Mucosa of descending colon (tissue), 3 donors: ENCODE measurements around the gene TBX15. TPM values are rescaled to one million over a fixed set of nuclear protein-coding genes. Genes with fewer than 3 reads are reported as not detected.

ENCODE experiments used
- ATAC-seq: fragments of 200-7000 bp; cut with Tn5 transposase; one replicate; pipeline ENCODE4 v1.9.1; 2020; ENCODE audit warnings: mild to moderate bottlenecking, moderate library complexity
- DNase-seq, 3 donors: peaks; one replicate each; pipeline ENCODE4 v3.0.0-alpha.2; 2020
- H3K36me3 ChIP-seq: fragments of 200-600 bp; one replicate; pipeline ENCODE4 v1.8.0; 2021; ENCODE audit warnings: low read depth, mild to moderate bottlenecking
- H3K4me1 ChIP-seq: fragments of 200-600 bp; one replicate; pipeline ENCODE4 v1.8.0; 2021; ENCODE audit warnings: low read depth, mild to moderate bottlenecking
- H3K4me3 ChIP-seq: fragments of 200-600 bp; one replicate; pipeline ENCODE4 v1.8.0; 2021; ENCODE audit warnings: mild to moderate bottlenecking
- H3K9me3 ChIP-seq: fragments of 200-600 bp; one replicate; pipeline ENCODE4 v1.8.0; 2021; ENCODE audit warnings: mild to moderate bottlenecking
- CTCF ChIP-seq: fragments of 200-600 bp; IDR thresholded peaks from one replicate; pipeline ENCODE4 v1.8.0; 2022; ENCODE audit warnings: antibody characterized with exemption, mild to moderate bottlenecking
- intact Hi-C, 2 donors: fragments of 100-400 bp; cut with DNase I in 1 of 2; cut with micrococcal nuclease in 1 of 2; formaldehyde crosslinking; loops; one replicate each; pipeline versions ENCODE4 v1.11.0 to v1.11.1; 2022; cut with DNase I, micrococcal nuclease
- total RNA-seq, 3 donors: library from RNA; stranded (reverse); fragmentation: NEBNext Ultra II Directional in 2 of 3; extraction: Animal tissue kit (Norgen Biotek cat#: 25700) in 2 of 3; gene quantifications; one replicate each; pipeline versions ENCODE4 v1.2.1 to v1.2.4, GENCODE V29; 2021 to 2023
- donor health status: DM: no; HTN: no; CAD: no; lungs with moderate emphysema.
- donor health status: DM: no; HTN: no; CAD: no.
- donor health status: DM: no; HTN: yes; CAD: no.

TBX15 gene
- total RNA-seq, 3 donors from 2014 or later = not detected

GRCh38 chr1:118931876-118932275 lies 56.3 kb downstream of the TBX15 start:
- DNase-seq (no peak), ATAC-seq (no peak)
- Histone ChIP-seq H3K9me3 (no peaks in the 10 kb centered on the region), H3K4me1 (no peaks in the 10 kb centered on the region), H3K36me3 (no peaks in the 10 kb centered on the region), H3K4me3 (no peak overlapping the region)
- intact Hi-C loops = no loop called here
- TF ChIP-seq CTCF = no peak

DNA sequence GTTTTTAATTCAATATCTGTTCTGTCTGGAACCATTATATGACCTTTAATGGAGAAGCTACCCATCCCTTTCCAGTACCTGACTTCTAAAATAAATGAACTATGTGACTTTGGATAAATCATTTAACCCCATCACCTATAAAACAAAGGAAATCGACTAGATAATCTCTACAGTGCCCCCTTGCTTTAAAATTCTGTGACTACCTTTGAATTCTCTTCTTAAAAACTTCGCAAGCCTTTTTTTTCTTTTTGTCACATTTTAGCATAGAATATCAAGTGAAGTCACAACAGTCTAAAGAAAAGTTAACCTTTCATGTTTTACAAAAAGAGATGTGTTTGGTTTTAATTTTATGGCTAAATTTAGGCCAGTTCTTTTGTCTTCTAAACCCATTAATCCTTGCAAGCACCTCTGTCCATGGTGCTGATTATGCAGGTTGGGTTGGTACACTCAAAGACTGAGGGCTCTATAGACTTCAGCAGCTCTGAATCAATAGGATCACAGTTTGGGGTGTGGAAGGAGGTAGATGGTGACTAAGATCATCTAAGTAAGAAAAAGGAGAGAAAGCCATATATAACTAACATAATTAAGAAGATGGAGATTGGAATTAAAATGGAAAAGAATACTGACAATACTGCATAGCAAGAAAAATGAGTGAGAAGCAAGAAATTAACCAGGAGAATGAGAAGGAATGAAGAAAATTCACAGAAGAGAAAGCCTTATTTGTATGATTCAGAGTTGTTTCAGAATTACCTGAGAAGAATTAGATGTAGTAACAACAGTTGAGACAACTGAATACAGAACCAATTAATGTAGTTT lies 59.2 kb downstream of the TBX15 start:
- Histone ChIP-seq H3K9me3 (no peaks in the 10 kb centered on the region), H3K4me3 (no peak overlapping the region), H3K4me1 (no peaks in the 10 kb centered on the region), H3K36me3 (no peaks in the 10 kb centered on the region)
- intact Hi-C loops = no loop called here
- ATAC-seq (no peak), DNase-seq (peak in 1 of 3 donors; percentile 27)
- TF ChIP-seq CTCF = no peak

GRCh38 chr1:118927427-118928187 lies 60.5 kb downstream of the TBX15 start:
- ATAC-seq = no peak
- no peak for DNase-seq
- no peak for TF ChIP-seq CTCF

DNA sequence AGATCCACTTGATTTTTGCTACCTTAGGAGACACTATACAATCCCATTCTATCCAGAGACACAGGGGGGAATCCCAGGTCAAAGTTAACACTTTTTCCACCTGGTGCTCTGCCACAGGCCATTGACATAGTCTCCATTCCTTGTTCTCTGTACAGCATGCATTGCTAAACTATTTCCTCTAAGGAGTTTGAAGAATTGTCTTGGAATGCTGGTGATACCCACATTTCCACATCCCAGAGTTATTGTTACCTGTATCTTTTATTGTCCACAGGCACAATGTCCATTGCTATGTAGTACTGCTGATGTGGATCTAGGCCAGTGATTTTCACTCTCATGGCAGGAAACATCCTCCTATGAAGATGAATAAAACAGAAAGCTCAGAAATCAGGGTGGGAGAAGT lies 61.9 kb downstream of the TBX15 start:
- no peak overlapping the region for H3K4me3 ChIP-seq
- ATAC-seq (no peak), DNase-seq (no peak)
- intact Hi-C loops = no loop called here
- no peak for TF ChIP-seq CTCF
- no peaks in the 10 kb centered on the region for H3K4me1 ChIP-seq
- no peaks in the 10 kb centered on the region for H3K36me3 ChIP-seq
- no peaks in the 10 kb centered on the region for H3K9me3 ChIP-seq

More at GRCh38 chr1:118927427-118928187, 60.5 kb downstream of the TBX15 start:
- H3K36me3 ChIP-seq = no peaks in the 10 kb centered on the region
- intact Hi-C loops = no loop called here
- no peaks in the 10 kb centered on the region for H3K9me3 ChIP-seq
- no peak overlapping the region for H3K4me3 ChIP-seq
- no peaks in the 10 kb centered on the region for H3K4me1 ChIP-seq

GRCh38 chr1:118925651-118926050 lies 62.5 kb downstream of the TBX15 start:
- intact Hi-C loops = no loop called here
- H3K4me3 ChIP-seq = no peak overlapping the region
- no peaks in the 10 kb centered on the region for H3K4me1 ChIP-seq
- H3K9me3 ChIP-seq = no peaks in the 10 kb centered on the region
- no peak for ATAC-seq
- H3K36me3 ChIP-seq = no peaks in the 10 kb centered on the region
- no peak for DNase-seq
- TF ChIP-seq CTCF = no peak
